Trophoblast cell (in vitro differentiated cells and primary cell): Measurements from ENCODE around the gene PCDHGC4.

Experiments used
- DNase-seq, 2 donors: peaks; one replicate each; pipeline ENCODE4 v3.0.0-alpha.2; 2016
- H2AFZ ChIP-seq: 2 replicates; pipeline ENCODE4 v1.6.1; 2013; ENCODE audit warnings: low read length, moderate library complexity, mild to moderate bottlenecking; ENCODE audit not compliant: insufficient read depth, poor library complexity
- H2AK5ac ChIP-seq: 2 replicates; pipeline ENCODE4 v1.6.1; 2013; ENCODE audit warnings: mild to moderate bottlenecking, low read length
- H2BK120ac ChIP-seq: 2 replicates; pipeline ENCODE4 v1.6.1; 2013; ENCODE audit warnings: low read length, mild to moderate bottlenecking, moderate library complexity; ENCODE audit not compliant: insufficient read depth, poor library complexity
- H2BK12ac ChIP-seq: 2 replicates; pipeline ENCODE4 v1.6.1; 2013; ENCODE audit warnings: mild to moderate bottlenecking, low read length, moderate library complexity
- H2BK5ac ChIP-seq: 2 replicates; pipeline ENCODE4 v1.6.1; 2013; ENCODE audit warnings: low read length, low read depth, moderate library complexity, mild to moderate bottlenecking; ENCODE audit not compliant: poor library complexity
- H3K14ac ChIP-seq: 2 replicates; pipeline ENCODE4 v1.6.1; 2013; ENCODE audit warnings: mild to moderate bottlenecking, low read length
- H3K18ac ChIP-seq: 2 replicates; pipeline ENCODE4 v1.6.1; 2013; ENCODE audit warnings: mild to moderate bottlenecking, low read length
- H3K23ac ChIP-seq: 2 replicates; pipeline ENCODE4 v1.6.1; 2013; ENCODE audit warnings: low read length
- H3K27ac ChIP-seq: 2 replicates; pipeline ENCODE4 v1.5.1; 2013; ENCODE audit warnings: low read depth, mild to moderate bottlenecking, inconsistent platforms, low read length, moderate library complexity
- H3K27me3 ChIP-seq: 2 replicates; pipeline ENCODE4 v1.6.1; 2013; ENCODE audit warnings: inconsistent platforms, mild to moderate bottlenecking, low read length, moderate library complexity; ENCODE audit not compliant: insufficient read depth
- H3K36me3 ChIP-seq, 2 experiments: 1 replicate in 1 of 2; 2 replicates in 1 of 2; pipeline ENCODE4 v1.6.1; 2013; ENCODE audit warnings: low read length in 2 of 2, mild to moderate bottlenecking in 2 of 2, moderate library complexity in 1 of 2; ENCODE audit not compliant: insufficient read depth in 2 of 2, control insufficient read depth in 1 of 2
- H3K4ac ChIP-seq: 2 replicates; pipeline ENCODE4 v1.6.1; 2013; ENCODE audit warnings: low read depth, mild to moderate bottlenecking, low read length, moderate library complexity
- H3K4me1 ChIP-seq, 2 experiments: 1 replicate in 1 of 2; 2 replicates in 1 of 2; pipeline ENCODE4 v1.6.1; 2013; ENCODE audit warnings: low read length in 2 of 2, mild to moderate bottlenecking in 2 of 2, moderate library complexity in 1 of 2; ENCODE audit not compliant: insufficient read depth in 2 of 2, control insufficient read depth in 1 of 2
- H3K4me2 ChIP-seq: 2 replicates; pipeline ENCODE4 v1.6.1; 2013; ENCODE audit warnings: inconsistent platforms, mild to moderate bottlenecking, low read length, moderate library complexity
- H3K4me3 ChIP-seq: 2 replicates; pipeline ENCODE4 v1.5.1; 2013; ENCODE audit warnings: mild to moderate bottlenecking, low read depth, low read length, inconsistent platforms
- H3K79me1 ChIP-seq: one replicate; pipeline ENCODE4 v1.6.1; 2013; ENCODE audit warnings: low read length
- H3K79me2 ChIP-seq: 2 replicates; pipeline ENCODE4 v1.6.1; 2013; ENCODE audit warnings: low read length, mild to moderate bottlenecking; ENCODE audit not compliant: control insufficient read depth, insufficient read depth, poor library complexity
- H3K9ac ChIP-seq: 2 replicates; pipeline ENCODE4 v1.6.1; 2013; ENCODE audit warnings: mild to moderate bottlenecking, low read length
- H3K9me3 ChIP-seq: 2 replicates; pipeline ENCODE4 v1.6.1; 2013; ENCODE audit warnings: low read depth, mild to moderate bottlenecking, control low read depth, inconsistent platforms, low read length; ENCODE audit not compliant: insufficient read depth
- H4K12ac ChIP-seq: 2 replicates; pipeline ENCODE4 v1.6.1; 2013; ENCODE audit warnings: low read depth, mild to moderate bottlenecking, low read length, moderate library complexity
- H4K8ac ChIP-seq: 2 replicates; pipeline ENCODE4 v1.6.1; 2013; ENCODE audit warnings: low read depth, mild to moderate bottlenecking, low read length, moderate library complexity
- H4K91ac ChIP-seq: one replicate; pipeline ENCODE4 v1.6.1; 2013; ENCODE audit warnings: low read depth, mild to moderate bottlenecking, low read length, moderate library complexity
- WGBS: extraction: QIAGEN DNeasy Blood & Tissue Kit; methylation state at CpG from one replicate; pipeline ENCODE4 v1.1.7; 2013; ENCODE audit warnings: missing lambda C conversion rate; ENCODE audit not compliant: insufficient read length, insufficient coverage; ENCODE audit errors: extremely low coverage; 5-methylcytosine and 5-hydroxymethylcytosine counted together

Gene PCDHGC4

GRCh38 chr5:141521244-141521781 is 36.5 kb downstream of the PCDHGC4 start:
- Histone ChIP-seq H3K4me1 (peaks cover 33 to 52% of the 10 kb centered on the region in 2 experiments), H3K23ac (no peak overlapping the region), H3K79me2 (peaks cover 6% of the 10 kb centered on the region), H2BK5ac (peak overlapping the region; percentile 81), H4K12ac (no peak overlapping the region), H4K91ac (peak overlapping the region; percentile 39), H3K18ac (no peak overlapping the region), H3K27me3 (no peaks in the 10 kb centered on the region), H2BK12ac (no peak overlapping the region), H4K8ac (no peak overlapping the region), H2AFZ (no peak overlapping the region), H3K9me3 (no peaks in the 10 kb centered on the region), H3K14ac (no peak overlapping the region), H3K79me1 (peaks cover 53% of the 10 kb centered on the region), H3K9ac (no peak overlapping the region), H2AK5ac (no peak overlapping the region), H2BK120ac (peak overlapping the region; percentile 47), H3K36me3 (peaks cover 12 to 28% of the 10 kb centered on the region in 2 experiments), H3K4me2 (no peak overlapping the region), H3K4me3 (no peak overlapping the region), H3K4ac (no peak overlapping the region), H3K27ac (peak overlapping the region; percentile 94)
- WGBS = no CpG with 5 or more reads among the region's 2 CpGs
- peak; percentile 48 to 72 for DNase-seq

DNA sequence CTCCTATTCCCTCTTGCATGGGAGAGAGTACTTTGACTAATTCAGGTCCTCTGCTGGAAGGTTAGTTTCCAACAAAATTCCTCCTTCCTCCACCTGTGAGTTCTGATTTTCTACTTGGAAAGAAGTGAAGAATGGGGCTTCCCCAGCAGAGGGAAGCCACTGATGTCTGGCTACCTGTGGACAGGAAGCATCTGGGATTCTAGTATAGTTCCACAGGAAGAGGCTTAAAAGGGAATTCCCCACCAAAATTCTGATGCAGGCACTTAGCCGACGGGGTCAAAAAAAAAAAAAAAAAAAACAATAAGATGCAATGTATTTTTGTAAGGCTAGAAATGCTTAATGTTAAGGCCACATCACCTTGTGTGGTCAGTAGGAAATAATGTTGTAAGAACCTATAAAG is 37.5 kb downstream of the PCDHGC4 start:
- H3K79me2 ChIP-seq = peaks cover 6% of the 10 kb centered on the region
- DNase-seq = no peak
- peak overlapping the region; percentile 94 for H3K27ac ChIP-seq
- H2BK12ac ChIP-seq = no peak overlapping the region
- H3K18ac ChIP-seq = no peak overlapping the region
- no peak overlapping the region for H3K23ac ChIP-seq
- no peak overlapping the region for H3K4me2 ChIP-seq
- peaks cover 25 to 42% of the 10 kb centered on the region in 2 experiments for H3K4me1 ChIP-seq
- H2AFZ ChIP-seq = no peak overlapping the region
- no peak overlapping the region for H3K9ac ChIP-seq
- H4K8ac ChIP-seq = no peak overlapping the region
- peaks cover 44% of the 10 kb centered on the region for H3K79me1 ChIP-seq
- H3K36me3 ChIP-seq = peaks cover 19 to 29% of the 10 kb centered on the region in 2 experiments
- no CpG with 5 or more reads among the region's 2 CpGs for WGBS
- H2AK5ac ChIP-seq = no peak overlapping the region
- no peak overlapping the region for H4K12ac ChIP-seq
- H3K27me3 ChIP-seq = no peaks in the 10 kb centered on the region
- no peak overlapping the region for H3K4me3 ChIP-seq
- H2BK120ac ChIP-seq = no peak overlapping the region
- H4K91ac ChIP-seq = no peak overlapping the region
- H3K4ac ChIP-seq = no peak overlapping the region
- peak overlapping the region; percentile 51 for H2BK5ac ChIP-seq
- no peaks in the 10 kb centered on the region for H3K9me3 ChIP-seq
- H3K14ac ChIP-seq = no peak overlapping the region

DNA sequence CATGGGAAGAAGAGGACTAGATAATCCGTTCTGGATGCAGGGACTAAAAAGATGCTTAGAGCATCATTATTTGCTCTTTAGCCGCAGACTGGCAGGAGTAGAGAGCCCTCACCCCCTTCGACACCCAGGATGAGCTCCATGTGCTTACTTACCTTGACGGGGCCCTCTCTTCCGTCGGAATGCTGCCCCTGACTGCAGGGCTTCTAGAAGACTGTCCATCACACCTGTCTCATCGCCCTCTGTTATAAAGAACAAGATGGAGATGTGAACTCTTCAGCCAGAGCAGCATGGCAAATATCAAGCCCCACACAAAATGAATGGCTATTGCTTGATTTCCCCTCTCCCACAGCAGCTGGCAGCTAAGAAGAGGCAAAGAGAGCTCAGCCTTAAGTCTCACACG is 39.2 kb downstream of the PCDHGC4 start:
- DNase-seq = no peak
- peak overlapping the region; percentile 61 for H3K14ac ChIP-seq
- peak overlapping the region; percentile 92 for H2BK12ac ChIP-seq
- H3K79me2 ChIP-seq = peaks cover 2% of the 10 kb centered on the region
- H2AFZ ChIP-seq = no peak overlapping the region
- no CpG with 5 or more reads among the region's 8 CpGs for WGBS
- peak overlapping the region; percentile 48 for H2BK120ac ChIP-seq
- H3K4ac ChIP-seq = peak overlapping the region; percentile 68
- H2AK5ac ChIP-seq = peak overlapping the region; percentile 55
- peak overlapping the region; percentile 36 for H3K18ac ChIP-seq
- no peak overlapping the region for H3K4me2 ChIP-seq
- no peak overlapping the region for H3K9ac ChIP-seq
- no peak overlapping the region for H4K12ac ChIP-seq
- H3K27me3 ChIP-seq = no peaks in the 10 kb centered on the region
- no peaks in the 10 kb centered on the region for H3K9me3 ChIP-seq
- H4K91ac ChIP-seq = peak overlapping the region; percentile 77
- H3K79me1 ChIP-seq = peaks cover 31% of the 10 kb centered on the region
- H3K27ac ChIP-seq = no peak overlapping the region
- no peak overlapping the region for H3K23ac ChIP-seq
- peak overlapping the region; percentile 46 for H4K8ac ChIP-seq
- peaks cover 11 to 29% of the 10 kb centered on the region in 2 experiments for H3K4me1 ChIP-seq
- H3K4me3 ChIP-seq = no peak overlapping the region
- H2BK5ac ChIP-seq = peak overlapping the region; percentile 64
- H3K36me3 ChIP-seq = peaks cover 25 to 38% of the 10 kb centered on the region in 2 experiments

GRCh38 chr5:141524604-141525597 is 40.1 kb downstream of the PCDHGC4 start:
- H2BK5ac ChIP-seq = peak overlapping the region; percentile 84
- peak overlapping the region; percentile 58 for H3K27ac ChIP-seq
- peaks cover 25% of the 10 kb centered on the region for H3K79me1 ChIP-seq
- H2AK5ac ChIP-seq = peak overlapping the region; percentile 76
- H3K4ac ChIP-seq = peak overlapping the region; percentile 49
- peaks cover 2% of the 10 kb centered on the region for H3K79me2 ChIP-seq
- H2BK12ac ChIP-seq = peak overlapping the region; percentile 67
- H3K9ac ChIP-seq = no peak overlapping the region
- no peak overlapping the region for H4K12ac ChIP-seq
- peak overlapping the region; percentile 72 for H3K14ac ChIP-seq
- H3K23ac ChIP-seq = no peak overlapping the region
- no peaks in the 10 kb centered on the region for H3K9me3 ChIP-seq
- H3K4me1 ChIP-seq = peaks cover 14 to 26% of the 10 kb centered on the region in 2 experiments
- H2BK120ac ChIP-seq = peak overlapping the region; percentile 21
- peak overlapping the region; percentile 77 for H4K91ac ChIP-seq
- no peak overlapping the region for H3K18ac ChIP-seq
- peak overlapping the region; percentile 48 for H2AFZ ChIP-seq
- H3K4me2 ChIP-seq = no peak overlapping the region
- WGBS = no CpG with 5 or more reads among the region's 12 CpGs
- H3K36me3 ChIP-seq = peaks cover 31 to 44% of the 10 kb centered on the region in 2 experiments
- peak; percentile 92 to 96 for DNase-seq
- H3K27me3 ChIP-seq = no peaks in the 10 kb centered on the region
- no peak overlapping the region for H3K4me3 ChIP-seq
- H4K8ac ChIP-seq = peak overlapping the region; percentile 66
